Measurements from ENCODE around the gene THAP4. TPM values are rescaled to one million over a fixed set of nuclear protein-coding genes. Genes with fewer than 3 reads are reported as not detected.

The THAP4 gene
- total and polyA plus RNA-seq, 12 donors, result 68.7 to 101 (median 78.3) TPM

DNA sequence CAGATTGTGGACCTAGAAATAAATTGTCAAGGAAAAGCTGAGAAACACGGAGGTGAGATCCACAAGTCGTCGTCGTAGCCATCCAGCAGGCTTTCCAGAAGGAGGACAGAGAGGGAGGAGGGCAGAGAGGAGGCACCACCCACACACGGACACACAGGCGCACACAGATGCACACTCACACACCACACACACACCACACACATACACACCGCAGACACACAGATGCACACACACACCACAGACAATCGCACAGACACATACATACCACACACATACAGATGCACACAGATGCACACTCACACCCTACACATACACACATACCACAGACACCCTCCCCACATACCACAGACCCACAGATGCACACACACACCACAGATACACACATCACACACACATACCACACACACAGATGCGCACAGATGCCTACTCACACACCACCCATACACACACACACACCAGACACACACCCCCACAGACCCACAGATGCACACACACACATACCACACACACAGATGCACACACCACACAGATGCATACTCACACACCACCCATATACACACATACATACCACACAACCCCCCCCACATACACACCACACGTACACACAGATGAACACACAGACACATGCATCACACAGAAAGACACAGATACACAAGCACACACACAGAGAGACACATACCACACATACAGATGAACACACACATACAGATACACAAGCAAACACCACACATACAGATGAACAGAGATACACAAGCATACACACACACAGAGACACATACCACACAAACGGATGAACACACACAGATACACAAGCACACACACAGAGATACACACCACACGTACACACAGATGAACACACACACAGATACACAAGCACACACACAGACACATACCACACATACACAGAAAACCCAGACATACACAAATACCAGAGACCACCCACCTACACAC lies 91.2 kb downstream of the THAP4 start:
- TF ChIP-seq, protein P1, sequence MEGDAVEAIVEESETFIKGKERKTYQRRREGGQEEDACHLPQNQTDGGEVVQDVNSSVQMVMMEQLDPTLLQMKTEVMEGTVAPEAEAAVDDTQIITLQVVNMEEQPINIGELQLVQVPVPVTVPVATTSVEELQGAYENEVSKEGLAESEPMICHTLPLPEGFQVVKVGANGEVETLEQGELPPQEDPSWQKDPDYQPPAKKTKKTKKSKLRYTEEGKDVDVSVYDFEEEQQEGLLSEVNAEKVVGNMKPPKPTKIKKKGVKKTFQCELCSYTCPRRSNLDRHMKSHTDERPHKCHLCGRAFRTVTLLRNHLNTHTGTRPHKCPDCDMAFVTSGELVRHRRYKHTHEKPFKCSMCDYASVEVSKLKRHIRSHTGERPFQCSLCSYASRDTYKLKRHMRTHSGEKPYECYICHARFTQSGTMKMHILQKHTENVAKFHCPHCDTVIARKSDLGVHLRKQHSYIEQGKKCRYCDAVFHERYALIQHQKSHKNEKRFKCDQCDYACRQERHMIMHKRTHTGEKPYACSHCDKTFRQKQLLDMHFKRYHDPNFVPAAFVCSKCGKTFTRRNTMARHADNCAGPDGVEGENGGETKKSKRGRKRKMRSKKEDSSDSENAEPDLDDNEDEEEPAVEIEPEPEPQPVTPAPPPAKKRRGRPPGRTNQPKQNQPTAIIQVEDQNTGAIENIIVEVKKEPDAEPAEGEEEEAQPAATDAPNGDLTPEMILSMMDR (IDR thresholded peaks at IDR 0.05), result no peak
- H3K4me3 ChIP-seq, result no peak overlapping the region
- no peak for DNase-seq
- no peak for ATAC-seq
- H3K9me3 ChIP-seq, result no peaks in the 10 kb centered on the region
- intact Hi-C loops (cut with DNase I), result loop anchor here in 1 of 10 donors (5.0 kb wide), 1 partner anchor 633 kb away; no protein-coding TSS in a partner anchor
- H3K36me3 ChIP-seq, result no peaks in the 10 kb centered on the region
- H3K27ac ChIP-seq, result no peak overlapping the region
- H3K4me1 ChIP-seq, result peaks cover 10 to 35% (median 26%) of the 10 kb centered on the region in 9 donors
- WGBS, 2 donors, result 66 to 71% methylated on average over 12 of the region's 12 CpGs
- H3K27me3 ChIP-seq, result peaks cover 0 to 53% (median 17%) of the 10 kb centered on the region in 7 donors

DNA sequence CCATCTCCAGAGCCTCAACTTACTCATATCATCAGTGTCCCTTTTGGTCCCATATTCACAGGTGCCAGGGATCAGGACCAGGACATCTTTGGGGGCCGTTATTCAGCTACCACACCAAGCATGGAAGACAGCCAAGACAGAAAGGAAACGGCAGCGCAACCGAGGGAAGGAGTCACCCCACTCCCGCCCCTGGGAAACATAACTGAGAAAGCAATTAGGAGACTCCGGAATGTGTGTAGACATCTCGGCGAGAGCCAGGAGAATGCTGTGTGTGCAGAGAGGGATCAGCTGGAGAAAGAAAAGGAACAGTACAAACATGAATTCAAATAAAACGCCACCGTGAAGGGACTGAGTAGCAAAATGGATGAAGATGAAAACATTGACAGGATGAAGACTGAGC lies 91.9 kb downstream of the THAP4 start:
- peaks cover 15 to 42% (median 26%) of the 10 kb centered on the region in 9 donors for H3K4me1 ChIP-seq
- TF ChIP-seq, protein P1 (IDR thresholded peaks at IDR 0.05), result no peak
- 31 to 44% methylated on average over 10 of the region's 10 CpGs for whole genome bisulfite sequencing, 2 donors
- DNase-seq (no peak), ATAC-seq (no peak)
- H3K4me3 ChIP-seq, result no peak overlapping the region
- H3K9me3 ChIP-seq, result no peaks in the 10 kb centered on the region
- no peak overlapping the region for H3K27ac ChIP-seq
- H3K27me3 ChIP-seq, result peaks cover 0 to 57% (median 17%) of the 10 kb centered on the region in 7 donors
- H3K36me3 ChIP-seq, result no peaks in the 10 kb centered on the region
- intact Hi-C loops (cut with DNase I), result loop anchor here in 1 of 10 donors (5.0 kb wide), 1 partner anchor 633 kb away; no protein-coding TSS in a partner anchor

DNA sequence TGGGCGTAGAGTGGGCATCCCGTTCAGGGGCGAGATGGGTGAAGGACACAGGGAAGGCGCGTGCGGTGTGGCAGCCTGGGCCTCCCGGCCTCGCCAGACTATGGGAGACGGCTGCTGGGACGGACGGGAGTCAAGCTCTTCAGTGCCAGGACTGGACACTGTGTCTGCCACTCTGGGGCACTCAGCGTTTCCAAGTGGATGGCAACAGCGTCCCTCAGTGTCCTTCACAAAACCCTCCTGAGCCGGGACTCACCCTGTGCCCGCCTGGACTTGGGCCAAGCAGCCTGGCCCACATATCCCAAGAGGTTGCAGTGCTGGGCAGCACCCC lies 94.7 kb downstream of the THAP4 start:
- WGBS, 2 donors, result 67 to 68% methylated on average over 15 of the region's 15 CpGs
- DNase-seq, result no peak
- ATAC-seq, result peak in 7 of 8 donors; percentile 10 to 64 (median 47)
- Histone ChIP-seq H3K36me3 (no peaks in the 10 kb centered on the region), H3K27me3 (peaks cover 0 to 44% (median 12%) of the 10 kb centered on the region in 7 donors), H3K27ac (no peak overlapping the region), H3K4me3 (peak overlapping the region in 3 of 10 donors; percentile 47 to 51 (median 50)), H3K4me1 (peaks cover 15 to 38% (median 23%) of the 10 kb centered on the region in 9 donors), H3K9me3 (no peaks in the 10 kb centered on the region)
- intact Hi-C loops (cut with DNase I), result no loop called here
- TF ChIP-seq, protein P1 (IDR thresholded peaks at IDR 0.05), result no peak

- 13 to 15% methylated on average over 43 to 62 of the region's 62 CpGs for WGBS, 2 donors
- H3K27ac ChIP-seq, result no peak overlapping the region
- intact Hi-C loops (cut with DNase I), result no loop called here
Observed at GRCh38 chr2:241541564-241542277, 95.2 kb downstream of the THAP4 start.

More at GRCh38 chr2:241541564-241542277, 95.2 kb downstream of the THAP4 start:
- peaks cover 10 to 33% (median 19%) of the 10 kb centered on the region in 9 donors for H3K4me1 ChIP-seq
- H3K27me3 ChIP-seq, result peaks cover 0 to 40% (median 11%) of the 10 kb centered on the region in 7 donors
- no peaks in the 10 kb centered on the region for H3K36me3 ChIP-seq
- DNase-seq, result no peak
- ATAC-seq, result peak in 6 of 8 donors; percentile 8 to 51 (median 28)
- TF ChIP-seq, protein P1 (IDR thresholded peaks at IDR 0.05), result no peak
- H3K4me3 ChIP-seq, result peak overlapping the region in 9 of 10 donors; percentile 22 to 51 (median 41)
- H3K9me3 ChIP-seq, result no peaks in the 10 kb centered on the region

Measured in heart right ventricle (tissue), 16 donors.